WTC11 (cell line): ENCODE data around the gene NLN. TPM values are rescaled to one million over a fixed set of nuclear protein-coding genes. Genes with fewer than 3 reads are reported as not detected.

ENCODE experiments used
- ATAC-seq: fragments of 200-7000 bp; cut with Tn5 transposase; 2 replicates; pipeline ENCODE4 v1.10.0; 2021; ENCODE audit warnings: mild to moderate bottlenecking, moderate library complexity
- CTCF ChIA-PET: fragments of 300-600 bp; sonication (Branson Sonifier 250); formaldehyde crosslinking; loops from one replicate; lab custom pipeline; 2021; ENCODE audit warnings: antibody characterized with exemption; lab: Charles Lee
- POLR2A ChIA-PET: fragments of 350-600 bp; sonication (Branson Sonifier 250); formaldehyde crosslinking; loops from one replicate; lab custom pipeline; 2021; ENCODE audit warnings: antibody characterized with exemption; lab: Charles Lee
- DNase-seq: peaks from one replicate; pipeline ENCODE4 v3.0.0; 2021; ENCODE audit warnings: low spot score
- H3K27ac Mint-ChIP-seq: 2 replicates; pipeline ENCODE4 v1.8.0; 2021; ENCODE audit warnings: mixed read lengths
- H3K27me3 Mint-ChIP-seq: 2 replicates; pipeline ENCODE4 v1.8.0; 2021; ENCODE audit warnings: low read depth, mild to moderate bottlenecking, moderate library complexity, mixed read lengths
- H3K36me3 Mint-ChIP-seq: 2 replicates; pipeline ENCODE4 v1.8.0; 2021; ENCODE audit warnings: mixed read lengths
- H3K4me1 Mint-ChIP-seq: 2 replicates; pipeline ENCODE4 v1.8.0; 2022; ENCODE audit warnings: mixed read lengths
- H3K4me3 Mint-ChIP-seq: 2 replicates; pipeline ENCODE4 v1.8.0; 2021; ENCODE audit warnings: mild to moderate bottlenecking, moderate library complexity, mixed read lengths
- H3K9me3 Mint-ChIP-seq: 2 replicates; pipeline ENCODE4 v1.8.0; 2021; ENCODE audit warnings: mixed read lengths
- AFF4 ChIP-seq: sonication (generic); formaldehyde crosslinking; IDR thresholded peaks from 2 replicates; pipeline ENCODE4 v1.8.1; 2023; ENCODE audit warnings: mild to moderate bottlenecking, missing genetic modification reagents, borderline replicate concordance
- AR ChIP-seq: fragments of 250-450 bp; sonication (Bioruptor Pico); IDR thresholded peaks from 2 replicates; pipeline ENCODE4 v1.9.0; 2021; ENCODE audit warnings: mild to moderate bottlenecking
- ATF6 ChIP-seq: sonication (generic); formaldehyde crosslinking; IDR thresholded peaks from 2 replicates; pipeline ENCODE4 v1.8.1; 2023; ENCODE audit warnings: mild to moderate bottlenecking, missing genetic modification reagents
- FOXK1 ChIP-seq: sonication (generic); formaldehyde crosslinking; IDR thresholded peaks from 2 replicates; pipeline ENCODE4 v1.8.0; 2022; ENCODE audit warnings: mild to moderate bottlenecking, moderate library complexity, missing genetic modification reagents
- HMGXB4 ChIP-seq: sonication (generic); formaldehyde crosslinking; IDR thresholded peaks from 2 replicates; pipeline ENCODE4 v1.8.1; 2023; ENCODE audit warnings: mild to moderate bottlenecking, moderate library complexity, missing genetic modification reagents
- JUN ChIP-seq: sonication (generic); formaldehyde crosslinking; IDR thresholded peaks from 2 replicates; pipeline ENCODE4 v1.8.0; 2023; ENCODE audit warnings: mild to moderate bottlenecking, missing genetic modification reagents
- KAT7 ChIP-seq: sonication (generic); formaldehyde crosslinking; IDR thresholded peaks from 2 replicates; pipeline ENCODE4 v1.8.1; 2023; ENCODE audit warnings: missing genetic modification reagents, mild to moderate bottlenecking, borderline replicate concordance
- MXD4 ChIP-seq: fragments of 250-450 bp; sonication (Bioruptor Pico); IDR thresholded peaks from 2 replicates; pipeline ENCODE4 v1.8.0; 2021; ENCODE audit warnings: mild to moderate bottlenecking, moderate library complexity, borderline replicate concordance
- SOX15 ChIP-seq: fragments of 250-450 bp; sonication (Bioruptor Pico); IDR thresholded peaks from 2 replicates; pipeline ENCODE4 v1.9.0; 2021; ENCODE audit warnings: mild to moderate bottlenecking
- SP1 ChIP-seq: sonication (generic); formaldehyde crosslinking; conservative IDR thresholded peaks from 2 replicates; pipeline ENCODE4 v1.8.1; 2022; ENCODE audit warnings: missing genetic modification reagents
- TCF7 ChIP-seq: sonication (generic); formaldehyde crosslinking; IDR thresholded peaks from 2 replicates; pipeline ENCODE4 v1.8.0; 2022; ENCODE audit warnings: mild to moderate bottlenecking, low read depth, missing genetic modification reagents, moderate library complexity
- USF1 ChIP-seq: sonication (generic); formaldehyde crosslinking; IDR thresholded peaks from 2 replicates; pipeline ENCODE4 v1.8.0; 2022; ENCODE audit warnings: mild to moderate bottlenecking, missing genetic modification reagents
- ZNF671 ChIP-seq: fragments of 250-450 bp; sonication (Bioruptor Pico); IDR thresholded peaks from 2 replicates; pipeline ENCODE4 v1.8.0; 2021; ENCODE audit warnings: mild to moderate bottlenecking
- ZSCAN18 ChIP-seq: fragments of 250-450 bp; sonication (Bioruptor Pico); IDR thresholded peaks from 2 replicates; pipeline ENCODE4 v2.1.2; 2022; ENCODE audit warnings: mild to moderate bottlenecking, moderate library complexity
- total RNA-seq: library from RNA; stranded (reverse); gene quantifications from 3 replicates; pipeline ENCODE4 v1.2.3, GENCODE V29; 2021

NLN gene
- total RNA-seq, 1 experiment from 2014 or later, result 163 TPM

- no peak for TF ChIP-seq JUN (CRISPR knock-in tag)
- no peak for TF ChIP-seq SOX15 (CRISPR knock-in tag)
- no peak for TF ChIP-seq ZNF671
- TF ChIP-seq HMGXB4 (CRISPR knock-in tag), result no peak
- no peak for TF ChIP-seq FOXK1 (CRISPR knock-in tag)
- TF ChIP-seq SP1, result no peak
- TF ChIP-seq USF1 (CRISPR knock-in tag), result no peak
- TF ChIP-seq AR (CRISPR knock-in tag), result no peak
- no peak for TF ChIP-seq ZSCAN18
- Mint-ChIP-seq H3K36me3 (no peaks in the 10 kb centered on the region), H3K4me1 (peaks cover 9% of the 10 kb centered on the region), H3K27ac (no peak overlapping the region), H3K9me3 (0 out of 2 replicates have a peak, but pooled peaks cover 3% of the 10 kb centered on the region), H3K4me3 (no peak overlapping the region), H3K27me3 (no peaks in the 10 kb centered on the region)
- ChIA-PET POLR2A (no interaction called here), CTCF (no interaction called here)
- no peak for DNase-seq
- no peak for ATAC-seq
Measured at GRCh38 chr5:65737842-65738241, 15.8 kb downstream of the NLN start.

GRCh38 chr5:65738305-65738704, 16.3 kb downstream of the NLN start:
- Mint-ChIP-seq H3K4me3 (no peak overlapping the region), H3K27me3 (no peaks in the 10 kb centered on the region), H3K27ac (no peak overlapping the region), H3K4me1 (peaks cover 9% of the 10 kb centered on the region), H3K36me3 (no peaks in the 10 kb centered on the region), H3K9me3 (0 out of 2 replicates have a peak, but pooled peaks cover 3% of the 10 kb centered on the region)
- TF ChIP-seq SOX15 (CRISPR knock-in tag) (no peak), AFF4 (CRISPR knock-in tag) (no peak), TCF7 (CRISPR knock-in tag) (no peak), MXD4 (CRISPR knock-in tag) (no peak), KAT7 (CRISPR knock-in tag) (no peak), ATF6 (no peak)
- no peak for DNase-seq
- POLR2A ChIA-PET, result no interaction called here
- CTCF ChIA-PET, result no interaction called here
- ATAC-seq, result no peak
